ENCODE measurements around the gene RALGAPB.
A peak's percentile ranks its signal among the peaks of the same experiment; 100 is the strongest.

The RALGAPB gene

DNA sequence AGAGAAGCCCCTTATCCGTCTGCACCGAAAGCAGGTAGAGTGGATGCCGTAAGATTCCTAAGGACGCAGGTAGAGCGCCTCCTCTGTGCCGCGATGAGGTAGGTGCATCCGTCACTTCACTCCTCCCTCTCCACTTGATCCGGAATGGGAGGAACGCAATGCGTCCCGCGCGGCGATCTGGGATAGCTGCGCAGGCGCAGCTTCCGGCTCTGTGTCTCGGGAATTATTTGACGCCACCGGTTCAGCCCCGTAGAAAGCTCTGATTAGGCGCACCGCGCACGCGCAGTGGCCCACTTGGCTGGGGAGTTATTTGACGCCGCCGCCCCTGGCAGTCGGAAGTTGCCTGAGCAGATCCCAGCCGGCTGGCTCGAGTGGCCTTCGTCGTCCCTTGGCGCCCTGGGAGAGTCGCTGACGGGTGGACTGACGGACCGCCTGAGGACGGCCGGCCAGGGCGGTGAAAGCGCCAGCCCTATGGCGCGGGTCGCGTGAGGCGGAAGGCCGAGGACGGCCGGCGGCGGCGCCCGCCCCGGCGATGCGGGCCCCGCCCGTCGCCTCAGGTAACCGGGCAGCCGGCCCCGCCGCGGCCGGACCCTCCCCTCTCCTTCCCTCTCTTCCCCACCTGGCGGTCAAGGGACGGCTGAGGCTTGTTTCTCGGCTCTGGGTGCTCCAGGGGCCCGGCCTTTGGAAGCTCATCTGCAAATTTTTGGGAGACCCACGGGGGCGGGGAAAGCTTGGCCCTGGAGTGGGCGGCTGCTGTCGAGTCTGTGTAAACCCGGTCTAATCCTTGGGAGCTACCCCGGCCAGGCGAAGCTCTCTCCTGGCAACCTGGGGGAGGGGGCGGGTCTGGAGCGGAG is at the start of gene RALGAPB:
Gene RALGAPB, plus strand, starts transcription at position 331 of the 854 bp plus-strand sequence. CDS start 15,590 bp downstream, outside the sequence.
- H3K4me3 ChIP-seq (IDR thresholded peaks at IDR 0.05; ENCODE audit: insufficient read depth, low read depth, low read length), result no peak within 1 kb of the TSS
- 0 out of 2 replicates have a peak, but pooled peaks cover 4% of the 10 kb centered on the region for H4K20me1 ChIP-seq (ENCODE audit: insufficient read depth)
- H2AFZ ChIP-seq (ENCODE audit: low read depth), result peak within 1 kb of the TSS; percentile 73
- H3K9ac ChIP-seq, result peak within 1 kb of the TSS; percentile 57; the same call in 1 of the 2 replicates
- H3K36me3 ChIP-seq (ENCODE audit: insufficient read depth), result no peaks in the 10 kb centered on the region
- peaks cover 48% of the 10 kb centered on the region for H3K79me2 ChIP-seq (ENCODE audit: insufficient read depth, low read depth)
- peak within 1 kb of the TSS; percentile 79 for H3K4me2 ChIP-seq
- peak within 1 kb of the TSS; percentile 6; the same call in 1 of the 2 replicates for H3K27ac ChIP-seq
- peaks cover 12% of the 10 kb centered on the region for H3K4me1 ChIP-seq (ENCODE audit: low read depth, poor library complexity, severe bottlenecking)
- no peaks in the 10 kb centered on the region; the same call in 1 of the 2 replicates for H3K27me3 ChIP-seq (ENCODE audit: insufficient read depth, low read depth)
- TF ChIP-seq, protein P1, sequence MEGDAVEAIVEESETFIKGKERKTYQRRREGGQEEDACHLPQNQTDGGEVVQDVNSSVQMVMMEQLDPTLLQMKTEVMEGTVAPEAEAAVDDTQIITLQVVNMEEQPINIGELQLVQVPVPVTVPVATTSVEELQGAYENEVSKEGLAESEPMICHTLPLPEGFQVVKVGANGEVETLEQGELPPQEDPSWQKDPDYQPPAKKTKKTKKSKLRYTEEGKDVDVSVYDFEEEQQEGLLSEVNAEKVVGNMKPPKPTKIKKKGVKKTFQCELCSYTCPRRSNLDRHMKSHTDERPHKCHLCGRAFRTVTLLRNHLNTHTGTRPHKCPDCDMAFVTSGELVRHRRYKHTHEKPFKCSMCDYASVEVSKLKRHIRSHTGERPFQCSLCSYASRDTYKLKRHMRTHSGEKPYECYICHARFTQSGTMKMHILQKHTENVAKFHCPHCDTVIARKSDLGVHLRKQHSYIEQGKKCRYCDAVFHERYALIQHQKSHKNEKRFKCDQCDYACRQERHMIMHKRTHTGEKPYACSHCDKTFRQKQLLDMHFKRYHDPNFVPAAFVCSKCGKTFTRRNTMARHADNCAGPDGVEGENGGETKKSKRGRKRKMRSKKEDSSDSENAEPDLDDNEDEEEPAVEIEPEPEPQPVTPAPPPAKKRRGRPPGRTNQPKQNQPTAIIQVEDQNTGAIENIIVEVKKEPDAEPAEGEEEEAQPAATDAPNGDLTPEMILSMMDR (conservative IDR thresholded peaks at IDR 0.05; ENCODE audit: low read depth, low read length), result no peak

GRCh38 chr20:38423541-38423940 is 49.1 kb upstream of the RALGAPB start:
- Histone ChIP-seq H4K20me1 (ENCODE audit: insufficient read depth) (peaks cover 71% of the 10 kb centered on the region), H3K4me1 (ENCODE audit: low read depth, poor library complexity, severe bottlenecking) (no peaks in the 10 kb centered on the region), H2AFZ (ENCODE audit: low read depth) (no peak overlapping the region), H3K79me2 (ENCODE audit: insufficient read depth, low read depth) (peaks cover 64% of the 10 kb centered on the region), H3K4me2 (no peak overlapping the region), H3K27me3 (ENCODE audit: insufficient read depth, low read depth) (no peaks in the 10 kb centered on the region), H3K36me3 (ENCODE audit: insufficient read depth) (peaks cover 70% of the 10 kb centered on the region; the same call in 1 of the 2 replicates), H3K27ac (no peak overlapping the region), H3K9ac (no peak overlapping the region), H3K4me3 (IDR thresholded peaks at IDR 0.05; ENCODE audit: insufficient read depth, low read depth, low read length) (no peak overlapping the region)
- TF ChIP-seq, protein P1 (conservative IDR thresholded peaks at IDR 0.05; ENCODE audit: low read depth, low read length), result no peak

DNA sequence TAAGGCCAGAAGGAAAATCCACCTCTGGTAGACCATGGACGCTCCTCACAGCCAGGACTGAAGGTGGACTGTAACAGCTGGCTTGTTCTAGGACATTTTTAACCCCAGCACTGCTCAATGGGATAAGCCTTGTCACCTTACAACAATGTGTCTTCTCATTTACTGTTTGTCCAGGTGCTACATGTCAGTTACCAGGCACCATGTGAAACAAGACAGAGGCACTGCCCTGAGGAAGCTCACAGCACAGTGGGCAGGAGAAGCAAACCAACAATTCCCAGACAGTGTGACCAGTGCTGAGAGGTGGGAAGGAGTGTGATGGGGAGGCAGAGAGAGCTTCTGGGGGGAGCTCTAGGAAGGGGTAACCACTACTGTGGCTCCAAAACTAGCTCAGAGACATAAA is 48.2 kb upstream of the RALGAPB start:
- Histone ChIP-seq H3K4me2 (no peak overlapping the region), H4K20me1 (ENCODE audit: insufficient read depth) (peaks cover 75% of the 10 kb centered on the region), H3K4me1 (ENCODE audit: low read depth, poor library complexity, severe bottlenecking) (no peaks in the 10 kb centered on the region)

GRCh38 chr20:38426006-38426897 is 46.4 kb upstream of the RALGAPB start:
- Histone ChIP-seq H3K9ac (no peak overlapping the region), H3K36me3 (ENCODE audit: insufficient read depth) (peaks cover 73% of the 10 kb centered on the region; the same call in 1 of the 2 replicates), H3K4me3 (IDR thresholded peaks at IDR 0.05; ENCODE audit: insufficient read depth, low read depth, low read length) (no peak overlapping the region), H3K79me2 (ENCODE audit: insufficient read depth, low read depth) (peaks cover 91% of the 10 kb centered on the region), H3K27me3 (ENCODE audit: insufficient read depth, low read depth) (no peaks in the 10 kb centered on the region), H2AFZ (ENCODE audit: low read depth) (no peak overlapping the region), H3K27ac (no peak overlapping the region), H4K20me1 (ENCODE audit: insufficient read depth) (peaks cover 85% of the 10 kb centered on the region), H3K4me2 (no peak overlapping the region), H3K4me1 (ENCODE audit: low read depth, poor library complexity, severe bottlenecking) (peaks cover 17% of the 10 kb centered on the region)
- TF ChIP-seq, protein P1 (conservative IDR thresholded peaks at IDR 0.05; ENCODE audit: low read depth, low read length), result no peak

More for the DNA sequence above, 48.2 kb upstream of the RALGAPB start:
- Histone ChIP-seq H2AFZ (ENCODE audit: low read depth) (no peak overlapping the region), H3K79me2 (ENCODE audit: insufficient read depth, low read depth) (peaks cover 72% of the 10 kb centered on the region), H3K27me3 (ENCODE audit: insufficient read depth, low read depth) (no peaks in the 10 kb centered on the region), H3K9ac (no peak overlapping the region), H3K36me3 (ENCODE audit: insufficient read depth) (peaks cover 72% of the 10 kb centered on the region; the same call in 1 of the 2 replicates), H3K4me3 (IDR thresholded peaks at IDR 0.05; ENCODE audit: insufficient read depth, low read depth, low read length) (no peak overlapping the region), H3K27ac (no peak overlapping the region)
- TF ChIP-seq, protein P1 (conservative IDR thresholded peaks at IDR 0.05; ENCODE audit: low read depth, low read length), result no peak

Measured in KMS-11 (cell line).